Hippocampal formation (tissue), 2 donors: ENCODE data around the gene PRKCE.

ENCODE experiments used
- DNase-seq, 2 donors: peaks; one replicate each; lab custom pipeline; 2025; lab: John Stamatoyannopoulos, UW

Gene PRKCE

GRCh38 chr2:46014911-46015654, 363.6 kb downstream of the PRKCE start:
- DNase-seq, result no peak

- DNase-seq, result no peak
Measured at GRCh38 chr2:46015671-46016070, 364.2 kb downstream of the PRKCE start.

- DNase-seq, result no peak
Measured at GRCh38 chr2:46016091-46016490, 364.6 kb downstream of the PRKCE start.

GRCh38 chr2:46018773-46019591, 367.5 kb downstream of the PRKCE start:
- no peak for DNase-seq

- DNase-seq, result no peak
Measured at GRCh38 chr2:46020416-46020815, 368.9 kb downstream of the PRKCE start.

- no peak for DNase-seq
Measured at GRCh38 chr2:46023165-46023854, 371.8 kb downstream of the PRKCE start.

GRCh38 chr2:46024146-46024779, 372.8 kb downstream of the PRKCE start:
- no peak for DNase-seq

- DNase-seq, result no peak
Measured at GRCh38 chr2:46025081-46025480, 373.6 kb downstream of the PRKCE start.

GRCh38 chr2:46025676-46026075, 374.2 kb downstream of the PRKCE start:
- DNase-seq, result no peak

- no peak for DNase-seq
Measured at GRCh38 chr2:46026431-46026830, 375.0 kb downstream of the PRKCE start.

- DNase-seq, result no peak
Measured at GRCh38 chr2:46029332-46029811, 377.9 kb downstream of the PRKCE start.

- DNase-seq, result no peak
Measured at GRCh38 chr2:46030330-46030729, 378.9 kb downstream of the PRKCE start.

GRCh38 chr2:46032161-46032813, 380.8 kb downstream of the PRKCE start:
- DNase-seq, result no peak

- no peak for DNase-seq
Measured at GRCh38 chr2:46032996-46033395, 381.5 kb downstream of the PRKCE start.

- no peak for DNase-seq
Measured at GRCh38 chr2:46034535-46034934, 383.1 kb downstream of the PRKCE start.

- no peak for DNase-seq
Measured at GRCh38 chr2:46036929-46037328, 385.5 kb downstream of the PRKCE start.

- no peak for DNase-seq
Measured at GRCh38 chr2:46039543-46040303, 388.2 kb downstream of the PRKCE start.

GRCh38 chr2:46040563-46041155, 389.2 kb downstream of the PRKCE start:
- no peak for DNase-seq

GRCh38 chr2:46041434-46041833, 390.0 kb downstream of the PRKCE start:
- DNase-seq, result no peak

- DNase-seq, result no peak
Measured at GRCh38 chr2:46042207-46042637, 390.7 kb downstream of the PRKCE start.
